Stimulated activated CD8-positive, alpha-beta memory T cell treated with anti-CD3 and anti-CD28 coated beads, Interleukin-7, amount 100 ng/mL, for 24 hours (primary cell): Measurements from ENCODE around the gene USP7.

Experiments
- DNase-seq: peaks from one replicate; pipeline ENCODE4 v3.0.0-alpha.2; 2020; ENCODE audit warnings: low read depth

Gene USP7

DNA sequence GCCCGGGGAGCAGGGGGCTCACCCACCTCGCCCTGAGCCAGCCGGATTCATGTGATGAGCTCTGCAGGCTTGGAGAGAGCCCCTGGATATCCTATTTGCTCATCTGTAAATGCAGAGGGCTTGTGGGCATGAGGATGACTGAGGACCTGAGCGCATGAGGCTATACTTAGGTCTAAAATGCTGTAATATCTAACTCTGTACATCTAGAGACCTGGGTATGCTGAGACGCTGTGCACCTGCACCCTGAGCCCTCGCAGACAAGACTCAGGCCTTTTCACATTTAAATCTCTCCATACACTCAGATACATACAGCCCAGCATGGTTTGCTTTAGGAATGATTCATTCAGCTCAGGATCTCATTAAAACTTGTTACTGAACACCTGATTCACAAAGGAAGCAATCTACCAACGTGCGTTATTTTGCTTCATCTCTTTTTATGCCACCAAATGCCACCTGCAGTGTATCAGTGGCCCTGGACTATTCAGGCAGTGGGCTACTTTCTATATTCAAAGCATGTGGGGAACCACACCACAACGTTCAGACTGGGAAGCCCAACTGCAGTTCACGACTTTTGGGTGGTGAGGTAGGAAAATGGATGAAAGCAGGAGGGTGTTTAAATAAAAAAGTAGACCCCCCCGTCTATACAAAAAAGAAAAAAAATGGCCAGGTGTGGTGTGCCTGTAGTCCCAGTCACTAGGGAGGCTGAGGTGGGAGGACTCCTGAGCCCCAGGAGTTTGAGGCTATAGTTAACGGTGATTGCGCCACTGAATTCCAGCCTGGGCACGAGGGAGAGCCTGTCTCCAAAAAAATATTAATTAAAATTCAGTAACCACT, 12.0 kb downstream of the USP7 start:
- no peak for DNase-seq

DNA sequence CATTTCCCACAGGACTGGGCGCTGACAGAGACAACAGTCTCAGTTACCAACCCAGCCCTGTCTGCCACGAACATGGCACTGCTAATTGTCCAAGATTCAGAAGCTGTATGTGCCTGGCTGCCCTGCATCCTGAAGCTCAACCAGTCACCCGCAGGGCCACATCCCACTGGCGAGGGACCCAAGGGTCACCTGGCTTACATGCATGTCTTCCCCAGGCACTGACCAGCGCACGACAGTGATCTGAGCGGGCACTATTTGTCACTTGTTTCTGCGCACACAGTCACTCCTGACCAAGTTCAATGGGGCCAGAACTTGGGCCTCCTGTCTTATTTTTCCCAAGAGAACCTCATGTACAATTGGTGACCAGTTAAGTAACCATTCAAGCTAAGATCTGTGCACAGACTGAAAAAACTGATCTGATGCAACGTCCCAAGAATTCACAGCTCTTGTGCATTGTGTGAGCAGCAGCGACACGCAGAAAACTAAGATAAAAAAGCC, 13.1 kb downstream of the USP7 start:
- no peak for DNase-seq

DNA sequence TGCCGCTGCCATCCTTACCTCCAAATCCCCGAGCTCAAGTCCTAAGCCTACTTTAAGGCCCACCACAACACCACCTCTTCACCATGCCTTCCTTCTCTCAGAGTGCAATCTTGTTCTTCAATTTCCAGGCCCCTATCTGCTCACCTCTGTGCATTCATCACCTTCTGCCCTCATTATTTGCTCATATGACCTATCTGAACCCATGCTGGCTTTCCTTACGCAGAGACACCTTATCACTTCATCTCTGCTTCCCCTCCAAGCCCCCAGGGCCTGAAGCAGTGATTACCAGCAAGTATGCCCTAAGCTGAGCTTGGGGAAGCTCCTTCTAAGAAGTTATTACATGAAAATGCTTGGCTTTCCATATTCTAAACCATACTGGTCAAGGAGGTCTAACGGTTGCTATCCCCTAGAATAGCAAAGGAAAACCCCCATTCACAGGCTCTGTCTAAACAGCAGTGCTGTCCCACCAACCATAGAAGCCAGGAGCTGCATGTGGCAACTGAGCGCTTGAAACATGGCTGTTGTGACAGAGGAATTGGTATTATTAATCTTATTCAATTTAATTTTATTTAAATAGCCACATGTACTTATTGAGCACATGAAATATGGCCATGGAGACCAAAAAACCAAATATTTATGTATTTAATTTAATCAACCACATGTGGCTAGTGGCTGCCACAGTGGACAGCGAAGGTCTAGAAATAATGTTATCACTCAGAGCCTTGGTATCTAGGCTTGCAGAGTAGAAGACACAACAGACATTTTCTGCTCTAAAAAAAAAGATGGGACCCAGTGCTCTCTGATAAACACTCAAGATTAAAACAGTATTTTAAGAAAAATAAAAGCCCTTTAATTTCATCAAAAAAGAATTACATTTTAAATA, 13.9 kb downstream of the USP7 start:
- DNase-seq: no peak

DNA sequence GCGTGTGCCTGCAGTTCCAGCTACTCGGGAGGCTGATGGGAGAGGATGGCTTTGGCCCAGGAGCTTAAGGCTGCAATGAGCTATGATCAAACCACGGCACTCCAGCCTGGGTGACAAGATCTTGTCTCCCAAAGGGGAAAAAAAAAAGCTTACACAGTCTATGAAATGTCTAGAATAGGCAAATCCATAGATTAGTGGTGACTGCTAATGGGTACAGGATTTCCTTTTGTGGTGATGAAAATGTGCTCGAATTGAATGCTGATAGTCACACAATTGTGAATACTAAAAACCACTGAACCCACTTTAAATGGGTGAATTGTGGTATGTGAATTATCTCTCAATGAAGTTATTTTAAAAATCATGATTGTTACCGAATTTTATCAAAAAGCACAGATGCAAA, 14.9 kb downstream of the USP7 start:
- no peak for DNase-seq

GRCh38 chr16:8948069-8948593, 15.6 kb downstream of the USP7 start:
- no peak for DNase-seq

DNA sequence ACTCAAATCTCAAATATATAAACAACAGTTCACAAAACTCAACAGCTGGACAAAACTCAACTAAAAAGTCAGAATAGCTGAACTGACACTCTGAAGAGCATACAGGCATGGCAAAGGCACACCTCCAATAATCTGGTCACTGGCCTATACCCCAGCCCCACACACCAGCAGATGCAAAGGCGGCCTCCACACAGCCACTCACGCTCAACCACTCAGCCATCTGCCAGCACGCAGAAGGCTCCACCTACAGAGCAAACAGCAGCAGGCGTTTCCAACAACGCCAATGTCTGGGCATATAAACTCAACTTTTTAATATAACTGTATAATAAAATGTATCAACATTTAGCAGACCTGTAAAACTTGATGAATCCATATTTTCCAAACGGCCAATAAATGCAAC, 17.2 kb downstream of the USP7 start:
- no peak for DNase-seq

DNA sequence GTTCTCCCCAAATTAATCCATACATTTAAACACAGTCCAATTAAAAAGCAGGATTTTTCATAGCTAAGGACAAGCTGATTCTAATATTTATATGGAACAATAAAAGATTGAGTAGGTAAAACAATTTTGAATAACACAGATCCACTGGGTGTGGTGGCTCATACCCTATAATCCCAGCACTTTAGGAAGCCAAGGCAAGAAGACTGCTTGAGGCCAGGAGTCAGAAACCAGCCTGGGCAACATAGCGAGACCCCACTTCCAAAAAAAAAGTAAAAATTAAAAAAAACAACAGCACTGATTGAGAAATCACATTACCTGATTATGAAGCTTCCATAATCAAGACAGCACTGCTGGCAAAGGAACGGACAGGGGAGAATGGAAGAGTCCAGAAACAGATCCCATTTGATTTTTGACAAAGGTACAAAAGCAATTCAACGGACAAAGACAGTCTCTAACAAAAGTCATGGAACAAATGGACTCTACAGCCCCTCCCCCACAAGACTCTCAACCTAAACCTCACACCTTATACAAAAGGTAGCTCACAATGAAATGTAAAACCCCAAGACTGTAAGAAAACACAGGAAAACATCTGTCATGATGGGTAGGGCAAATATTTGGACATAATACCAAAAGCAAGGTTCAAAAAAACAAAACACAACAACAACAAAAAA, 17.9 kb downstream of the USP7 start:
- no peak for DNase-seq

DNA sequence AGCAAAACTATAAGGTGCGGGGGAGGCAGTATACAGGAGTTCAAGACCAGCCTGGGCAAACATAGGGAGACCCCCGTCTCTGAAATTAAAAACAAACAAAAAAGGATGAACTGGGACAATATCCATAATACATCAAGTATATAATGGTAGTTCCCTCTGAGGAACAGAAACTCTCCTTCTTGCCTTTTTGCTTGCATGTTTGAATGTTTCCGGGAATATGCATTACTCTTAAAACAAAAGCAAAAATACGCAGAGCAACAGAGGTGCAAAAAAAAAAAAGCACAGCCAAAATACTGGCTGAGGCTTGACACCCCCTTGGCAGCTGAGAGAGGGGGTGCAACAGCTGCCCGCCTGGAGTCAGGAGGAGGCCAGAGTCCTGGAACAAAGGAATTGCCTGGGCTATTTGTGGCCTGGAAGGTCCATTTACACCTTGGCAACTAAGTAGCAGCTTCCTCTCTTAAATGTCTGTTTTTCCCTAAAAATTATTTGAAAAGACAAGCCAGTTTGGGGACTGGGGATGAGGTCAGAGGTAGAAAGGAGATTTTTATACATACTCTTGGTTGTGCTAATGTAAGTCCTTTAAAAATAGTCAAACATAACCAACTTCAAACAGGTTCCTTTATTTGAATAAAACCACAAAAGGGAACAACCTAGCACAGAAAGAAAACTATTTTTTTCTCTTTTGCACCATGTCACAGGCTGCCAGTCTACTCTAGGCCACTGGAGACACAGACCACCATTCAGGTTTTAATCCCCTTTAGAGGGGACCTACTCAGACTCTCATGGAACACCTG, 19.5 kb downstream of the USP7 start:
- DNase-seq: no peak

DNA sequence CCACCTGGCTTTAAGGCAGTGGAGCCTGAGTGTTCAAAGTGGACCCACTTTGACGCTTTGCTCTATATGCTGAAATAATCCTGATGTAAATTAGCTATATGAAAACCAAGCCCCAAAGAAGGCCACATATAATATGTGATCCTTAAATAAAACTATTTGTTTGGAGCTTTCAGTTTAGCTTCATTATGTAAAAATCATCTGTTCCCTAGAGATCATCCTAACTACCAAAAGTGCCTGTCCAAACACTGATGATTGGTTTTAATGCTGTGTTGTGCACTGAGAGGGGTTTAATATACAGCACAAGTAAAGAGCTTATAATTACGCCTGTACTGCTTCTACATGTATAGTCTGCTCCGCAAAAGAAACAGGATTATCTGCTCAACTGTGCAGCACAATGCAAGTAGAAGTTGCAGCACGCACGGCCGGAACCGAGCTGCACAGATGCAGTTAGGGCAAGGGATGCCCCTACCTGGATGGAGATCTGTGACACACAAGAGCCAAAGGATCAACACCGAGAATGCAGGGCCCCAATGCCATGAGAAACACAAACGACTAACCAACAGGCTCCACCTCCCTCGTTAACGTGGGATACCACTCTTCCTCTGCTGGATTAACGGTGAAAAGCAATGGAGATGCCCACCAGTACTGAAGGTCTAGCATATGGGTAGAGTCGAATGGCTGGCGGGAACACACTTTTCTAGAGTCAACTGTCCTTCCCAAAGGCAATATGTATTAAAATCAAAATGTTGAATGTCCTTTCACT, 20.5 kb downstream of the USP7 start:
- DNase-seq: no peak

DNA sequence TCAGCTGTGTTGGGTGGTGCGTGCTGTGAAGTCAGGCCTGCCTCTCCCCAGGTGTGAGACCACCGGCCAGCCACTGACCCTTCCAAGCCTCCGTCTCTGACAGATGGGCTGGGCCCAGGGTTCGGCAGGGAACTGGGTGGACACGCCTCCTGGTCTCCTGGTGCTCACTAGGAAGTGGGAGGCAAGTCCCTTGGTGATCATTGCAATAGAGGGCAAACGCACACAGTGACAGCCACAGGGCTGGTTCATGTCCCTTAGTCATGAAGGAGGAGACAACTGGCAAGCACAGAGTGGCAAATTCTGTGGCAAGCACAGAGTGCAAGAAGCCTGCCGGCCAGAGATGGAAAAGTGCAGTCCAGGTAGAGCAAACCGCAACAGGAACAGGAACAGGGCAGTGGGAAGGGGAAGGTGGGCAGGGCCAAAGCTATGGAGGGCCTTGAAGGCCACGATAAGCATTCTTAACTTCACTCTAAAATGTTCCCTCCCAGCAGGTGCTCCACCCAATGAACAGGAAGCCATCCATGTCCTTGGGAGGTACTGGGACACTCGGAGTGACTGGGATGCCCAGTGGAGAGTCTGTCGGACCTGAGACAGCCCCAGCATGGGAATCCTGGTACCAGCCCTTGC, 21.9 kb downstream of the USP7 start:
- no peak for DNase-seq

DNA sequence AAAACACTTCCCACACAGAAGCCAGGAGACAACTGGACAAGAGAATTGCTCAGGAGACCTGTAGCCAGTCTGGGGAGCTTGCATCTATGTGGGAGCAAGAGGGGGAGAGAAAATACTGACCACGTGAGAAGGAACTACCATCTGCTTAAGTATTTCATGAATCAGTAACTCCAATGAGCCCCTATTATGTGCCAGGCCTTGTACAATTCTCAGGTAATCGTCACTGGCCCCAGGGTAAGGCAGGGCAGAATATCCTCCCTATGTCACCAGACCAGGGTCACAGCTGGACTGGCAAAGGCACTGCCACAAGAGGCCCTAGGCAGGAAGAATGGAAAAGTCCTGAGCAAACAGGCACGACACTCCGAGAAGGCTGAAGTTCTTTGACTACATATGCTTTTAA, 25.9 kb downstream of the USP7 start:
- no peak for DNase-seq

DNA sequence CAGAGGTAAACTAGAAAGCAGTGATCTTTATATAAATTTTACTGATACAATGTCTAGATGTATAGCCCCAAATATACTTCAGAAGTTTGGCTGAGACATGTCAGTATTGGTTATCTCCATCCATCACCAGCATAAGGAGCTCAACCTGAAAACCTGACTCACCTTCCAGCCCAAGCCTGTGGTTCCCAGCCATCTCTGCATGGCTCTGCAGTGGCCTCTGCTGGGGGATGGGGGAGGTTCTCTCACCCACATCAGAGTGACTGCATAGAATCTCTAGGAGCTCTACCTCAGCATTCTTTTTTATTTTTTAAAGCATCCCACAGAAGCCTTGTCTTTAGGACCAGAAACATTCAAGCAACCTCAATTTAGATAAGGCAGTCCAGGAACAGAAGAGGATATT, 27.3 kb downstream of the USP7 start:
- peak; percentile 59 for DNase-seq

- no peak for DNase-seq
These were observed 27.7 kb downstream of the USP7 start for GRCh38 chr16:8935989-8936388.

DNA sequence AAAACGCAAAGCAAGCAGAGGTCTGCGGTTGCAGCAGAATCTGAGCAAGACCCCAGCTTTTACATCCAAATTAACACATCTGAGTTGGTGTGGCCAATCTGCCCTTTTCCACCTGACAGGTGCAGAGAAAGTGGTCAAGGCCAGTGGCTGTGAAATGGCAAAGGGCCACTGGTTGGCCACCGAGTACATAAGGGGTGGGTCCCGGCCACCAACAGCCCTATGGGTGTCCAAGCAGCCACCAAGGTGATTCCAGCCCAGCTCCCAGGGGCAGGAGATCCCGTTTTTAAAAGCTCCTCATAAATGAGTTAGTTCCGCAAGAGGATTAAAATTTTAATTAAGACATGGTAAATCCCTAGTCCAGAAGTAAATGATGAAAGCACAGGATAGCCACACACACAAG, 29.1 kb downstream of the USP7 start:
- DNase-seq: no peak

DNA sequence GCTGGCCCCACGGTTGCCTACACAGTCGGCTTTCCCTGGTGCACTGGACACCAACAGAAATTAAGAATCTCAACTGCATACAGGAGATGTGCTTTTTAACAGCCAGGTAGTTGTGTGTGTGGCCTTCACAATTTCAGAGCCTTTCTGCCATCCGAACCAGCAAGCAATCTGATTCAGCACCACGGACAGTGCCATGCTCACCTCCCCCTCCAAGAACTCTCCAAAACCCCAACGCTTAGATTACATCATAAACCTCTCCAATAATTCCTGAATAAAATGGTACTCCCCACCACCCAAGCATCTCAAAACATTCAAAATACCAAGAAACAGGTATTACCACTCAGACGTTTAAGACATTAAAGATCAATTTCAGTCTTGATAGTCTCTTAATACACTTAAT, 31.8 kb downstream of the USP7 start:
- peak; percentile 33 for DNase-seq

DNA sequence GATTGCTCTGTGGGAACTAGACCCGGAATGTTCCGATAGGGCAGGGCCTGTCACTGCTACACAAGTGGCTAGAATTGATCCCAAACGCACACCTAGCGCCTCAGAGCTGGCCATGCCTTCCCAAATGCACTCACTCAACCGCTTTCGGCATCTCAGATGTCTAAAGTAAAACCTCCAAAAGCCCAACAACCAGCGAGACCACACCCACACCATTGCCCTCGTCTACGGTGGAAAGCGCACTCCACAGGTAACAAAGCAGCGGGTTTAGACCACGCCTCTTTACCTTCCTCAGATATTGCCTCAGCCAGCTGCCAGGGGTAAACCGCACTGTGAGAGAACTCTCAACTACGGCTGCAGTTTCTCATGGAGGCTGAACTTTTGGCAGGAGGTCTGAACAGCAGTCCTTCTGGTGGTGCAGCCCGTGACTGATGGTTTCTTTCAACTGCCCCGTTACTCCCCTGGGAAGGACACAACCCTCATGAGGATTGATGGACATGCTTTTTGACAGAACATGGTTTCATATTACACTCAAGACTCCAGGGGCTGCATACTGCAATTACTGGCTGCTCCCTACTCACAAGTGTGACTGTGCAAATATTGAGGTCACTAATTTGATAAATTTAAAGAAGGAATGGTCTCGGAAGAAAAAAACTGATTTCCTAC, 34.5 kb downstream of the USP7 start:
- no peak for DNase-seq

DNA sequence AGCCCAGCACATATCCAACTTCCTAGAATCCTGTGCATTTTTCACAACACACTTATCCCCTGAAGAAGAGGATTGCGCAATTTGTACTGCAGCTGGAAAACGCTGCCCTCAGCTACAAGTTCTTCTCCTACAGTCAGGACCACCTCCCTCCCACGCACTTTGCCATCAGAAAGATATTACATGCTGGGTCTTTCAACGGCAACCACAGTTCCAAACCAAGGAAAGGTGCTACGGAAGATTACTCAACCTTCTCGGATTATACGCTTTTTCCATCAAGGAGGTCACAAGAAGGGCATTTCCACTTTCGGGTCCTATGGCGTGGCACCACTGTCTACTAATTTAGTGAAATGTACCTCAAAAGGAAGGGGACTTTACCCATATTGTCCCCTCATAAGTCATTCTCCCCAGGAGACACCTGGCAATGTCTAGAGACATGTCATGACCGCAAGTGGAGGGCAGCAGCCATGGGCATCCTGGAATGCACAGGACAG, 35.2 kb downstream of the USP7 start:
- peak; percentile 13 for DNase-seq

- no peak for DNase-seq
These were observed 36.9 kb downstream of the USP7 start for GRCh38 chr16:8926827-8927226.

DNA sequence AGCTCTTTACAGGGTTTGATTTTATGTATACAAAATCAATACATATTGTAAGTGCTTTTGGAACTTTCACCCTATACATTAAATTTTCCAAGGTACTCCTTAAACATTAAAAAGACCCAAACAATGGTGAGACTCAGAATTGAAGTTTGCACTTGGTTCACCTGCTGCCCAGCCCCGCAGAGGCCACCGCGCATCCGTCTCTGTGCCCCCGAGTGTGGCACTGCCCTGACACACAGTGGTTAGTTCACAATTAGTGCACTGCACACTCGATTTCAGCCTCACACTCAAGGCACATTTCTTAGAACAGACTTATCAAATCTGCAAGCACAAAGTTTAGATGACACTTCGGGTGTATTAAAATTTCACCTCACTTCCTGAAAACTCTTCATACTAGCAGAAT, 38.3 kb downstream of the USP7 start:
- DNase-seq: no peak

DNA sequence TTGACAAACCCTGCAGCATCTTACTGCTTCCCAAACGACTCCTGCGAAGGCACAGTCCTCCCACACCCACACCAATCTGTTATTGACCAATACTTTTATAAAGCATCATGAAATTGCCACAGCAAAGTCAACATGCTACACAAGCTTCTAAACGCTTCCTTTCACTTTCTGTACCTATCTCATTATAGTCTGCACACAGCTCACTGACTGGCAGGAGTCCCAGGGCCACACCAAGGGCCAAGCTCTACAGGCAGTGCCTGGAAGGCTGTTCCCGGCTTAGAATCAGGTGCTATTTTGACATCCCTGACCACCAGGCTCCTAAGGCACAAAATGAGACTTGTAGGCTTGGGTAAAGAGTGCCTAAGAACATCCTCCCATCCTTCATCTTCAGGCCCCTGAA, 39.5 kb downstream of the USP7 start:
- DNase-seq: no peak
